HCT116 (cell line): Measurements from ENCODE around the gene STOX2. TPM values are rescaled to one million over a fixed set of nuclear protein-coding genes. Genes with fewer than 3 reads are reported as not detected.

Experiments used
- ATAC-seq: fragments of 200-7000 bp; cut with Tn5 transposase; 2 replicates; pipeline ENCODE4 v1.9.1; 2020; ENCODE audit warnings: mild to moderate bottlenecking, moderate library complexity
- BruUV-seq: library from RNA; stranded (reverse); fragments of 400-500 nt; replicated peaks from 2 replicates; lab custom pipeline; 2021; lab: Mats Ljungman, UMichigan
- CTCF ChIA-PET: fragments of 300-600 bp; sonication (Branson Sonifier 250); formaldehyde crosslinking; loops from one replicate; lab custom pipeline; 2021; ENCODE audit warnings: antibody characterized with exemption; lab: Charles Lee
- POLR2A ChIA-PET: fragments of 300-600, 350-600 bp; sonication (Branson Sonifier 250); formaldehyde crosslinking; loops from one replicate; lab custom pipeline; 2021; ENCODE audit warnings: antibody characterized with exemption; lab: Charles Lee
- RAD21 ChIA-PET, 2 experiments: fragments of 300-600 bp; sonication (Branson Sonifier 250); formaldehyde crosslinking; loops; one replicate each; lab custom pipeline; 2023; ENCODE audit warnings: low total read pairs in 2 of 2; ENCODE audit not compliant: uncharacterized antibody in 2 of 2, unreplicated experiment in 2 of 2, low non-redundant PET in 1 of 2; lab: Charles Lee
- DNase-seq: peaks from one replicate; pipeline ENCODE4 v3.0.0-alpha.2; 2010; ENCODE audit warnings: low read depth, low spot score
- H2AFZ ChIP-seq: fragments of 200-600 bp; shearing (Covaris generic), sonication (generic); 2 replicates; pipeline ENCODE4 v1.6.1; 2017; ENCODE audit warnings: low read depth, mixed run types, mixed read lengths, antibody characterized with exemption, low read length; ENCODE audit not compliant: poor library complexity, severe bottlenecking
- H3K27ac ChIP-seq: 2 replicates; pipeline ENCODE4 v1.5.1; 2012; ENCODE audit warnings: low read depth, low read length
- H3K27me3 ChIP-seq: fragments of 200-600 bp; sonication (generic); 2 replicates; pipeline ENCODE4 v1.6.1; 2016; ENCODE audit warnings: mixed run types, low read length, mixed read lengths; ENCODE audit not compliant: insufficient read depth
- H3K36me3 ChIP-seq, 2 experiments: fragments of 200-500 bp in 1 of 2; fragments of 200-600 bp in 1 of 2; sonication (Bioruptor generic) in 1 of 2; sonication (generic) in 1 of 2; 2 replicates each; pipeline versions ENCODE4 v1.5.1 to v1.6.1; 2014 to 2016; ENCODE audit warnings: low read length in 2 of 2, inconsistent platforms in 1 of 2, mixed read lengths in 1 of 2, mixed run types in 1 of 2; ENCODE audit not compliant: insufficient read depth in 2 of 2, control insufficient read depth in 1 of 2
- H3K4me1 ChIP-seq, 2 experiments: fragments of 200-600 bp in 1 of 2; sonication (generic) in 1 of 2; 2 replicates each; pipeline versions ENCODE4 v1.5.1 to v1.6.1; 2012 to 2017; ENCODE audit warnings: low read length in 2 of 2, inconsistent platforms in 1 of 2, mild to moderate bottlenecking in 1 of 2, mixed read lengths in 1 of 2, mixed run types in 1 of 2, moderate library complexity in 1 of 2; ENCODE audit not compliant: insufficient read depth in 2 of 2, control insufficient read depth in 1 of 2
- H3K4me2 ChIP-seq: fragments of 200-600 bp; sonication (generic); 2 replicates; pipeline ENCODE4 v1.6.1; 2017; ENCODE audit warnings: mixed run types, low read length, mixed read lengths
- H3K4me3 ChIP-seq, 2 experiments: fragments of 200-600 bp in 1 of 2; sonication (generic) in 1 of 2; replicated peaks in 1 of 2; 2 replicates each; pipeline ENCODE4 v1.5.1; 2011 to 2016; ENCODE audit warnings: low read length in 2 of 2, control low read depth in 1 of 2, low read depth in 1 of 2, mild to moderate bottlenecking in 1 of 2, mixed read lengths in 1 of 2, mixed run types in 1 of 2
- H3K79me2 ChIP-seq: fragments of 200-600 bp; sonication (generic); 2 replicates; pipeline ENCODE4 v1.6.1; 2017; ENCODE audit warnings: mild to moderate bottlenecking, mixed run types, low read length, moderate library complexity, mixed read lengths; ENCODE audit not compliant: insufficient read depth
- H3K9ac ChIP-seq: fragments of 200-600 bp; sonication (generic); 2 replicates; pipeline ENCODE4 v1.6.1; 2016; ENCODE audit warnings: low read length, mixed read lengths
- H3K9me2 ChIP-seq: fragments of 200-600 bp; sonication (generic), shearing (Covaris generic); 2 replicates; pipeline ENCODE4 v1.6.1; 2017; ENCODE audit warnings: mixed run types, mild to moderate bottlenecking, moderate library complexity; ENCODE audit not compliant: insufficient read depth
- H3K9me3 ChIP-seq, 2 experiments: fragments of 200-500 bp in 1 of 2; fragments of 200-600 bp in 1 of 2; sonication (Bioruptor generic) in 1 of 2; sonication (generic) in 1 of 2; 2 replicates each; pipeline ENCODE4 v1.6.1; 2014 to 2017; ENCODE audit warnings: low read length in 2 of 2, mixed read lengths in 2 of 2, inconsistent platforms in 1 of 2, low read depth in 1 of 2, mild to moderate bottlenecking in 1 of 2, mixed run types in 1 of 2, moderate library complexity in 1 of 2; ENCODE audit not compliant: control insufficient read depth in 1 of 2, insufficient read depth in 1 of 2
- H4K20me1 ChIP-seq: fragments of 200-600 bp; sonication (generic), shearing (Covaris generic); 2 replicates; pipeline ENCODE4 v1.6.1; 2017; ENCODE audit warnings: mixed run types, mild to moderate bottlenecking, moderate library complexity; ENCODE audit not compliant: insufficient read depth
- CTCF ChIP-seq, 3 experiments: fragments of 200-600 bp in 1 of 3; sonication (generic) in 1 of 3; IDR thresholded peaks in 2 of 3; conservative IDR thresholded peaks in 1 of 3; 2 replicates each; pipeline ENCODE4 v1.5.1; 2012 to 2017; ENCODE audit warnings: low read depth in 2 of 3, low read length in 2 of 3, antibody characterized with exemption in 1 of 3, borderline replicate concordance in 1 of 3, control low read depth in 1 of 3, mild to moderate bottlenecking in 1 of 3, mixed read lengths in 1 of 3, mixed run types in 1 of 3, moderate library complexity in 1 of 3; ENCODE audit not compliant: insufficient read depth in 1 of 3
- ELF1 ChIP-seq: IDR thresholded peaks from 2 replicates; pipeline ENCODE4 v1.6.1; 2012; ENCODE audit warnings: low read depth, borderline replicate concordance
- EZH2 ChIP-seq: fragments of 200-600 bp; sonication (generic); IDR thresholded peaks from 2 replicates; pipeline ENCODE4 v1.6.1; 2017; ENCODE audit warnings: antibody characterized with exemption, mixed run types
- JUND ChIP-seq: IDR thresholded peaks from 2 replicates; pipeline ENCODE4 v1.6.1; 2012
- POLR2AphosphoS5 ChIP-seq: IDR thresholded peaks from 2 replicates; pipeline ENCODE4 v1.6.1; 2011; ENCODE audit warnings: mild to moderate bottlenecking, low read depth, low read length, moderate library complexity
- SIN3A ChIP-seq: IDR thresholded peaks from 2 replicates; pipeline ENCODE4 v1.6.1; 2012; ENCODE audit warnings: low read depth
- SP1 ChIP-seq: IDR thresholded peaks from 2 replicates; pipeline ENCODE4 v1.6.1; 2012; ENCODE audit warnings: low read depth
- TCF7L2 ChIP-seq: IDR thresholded peaks from 2 replicates; pipeline ENCODE4 v1.7.0; 2011; ENCODE audit warnings: borderline replicate concordance, inconsistent platforms; ENCODE audit not compliant: insufficient read depth, insufficient read length; ENCODE audit errors: extremely low read depth
- YY1 ChIP-seq: IDR thresholded peaks from 2 replicates; pipeline ENCODE4 v1.6.1; 2011; ENCODE audit warnings: low read length, low read depth, moderate library complexity, mild to moderate bottlenecking; ENCODE audit not compliant: insufficient replicate concordance; ENCODE audit errors: extremely low read depth
- ZBTB33 ChIP-seq: IDR thresholded peaks from 2 replicates; pipeline ENCODE4 v1.6.1; 2011; ENCODE audit warnings: mild to moderate bottlenecking, low read length, moderate library complexity; ENCODE audit not compliant: insufficient replicate concordance; ENCODE audit errors: extremely low read depth
- ZFX ChIP-seq: fragments of 450-650 bp; IDR thresholded peaks from 2 replicates; pipeline ENCODE4 v1.6.1; 2017
- intact Hi-C: fragments of 100-400 bp; cut with micrococcal nuclease; formaldehyde crosslinking; loops from 2 replicates; pipeline ENCODE4 v1.10.0; 2022
- total RNA-seq: library from RNA; stranded (reverse); gene quantifications from one replicate; pipeline ENCODE4 v1.2.1, GENCODE V29; 2021; ENCODE audit not compliant: unreplicated experiment
- TF ChIP-seq, protein P1 (sequence below): IDR thresholded peaks from 2 replicates; pipeline ENCODE4 v1.6.1; 2012; ENCODE audit warnings: low read depth

STOX2 gene
- total RNA-seq, 1 experiment from 2014 or later, result 6.3 TPM

GRCh38 chr4:184061582-184061981, 156.5 kb downstream of the STOX2 start:
- POLR2A ChIA-PET, result no interaction called here
- no peak overlapping the region for H3K9ac ChIP-seq
- CTCF ChIA-PET, result no interaction called here
- H3K9me3 ChIP-seq, result no peaks in the 10 kb centered on the region
- no peak overlapping the region for H2AFZ ChIP-seq
- no peaks in the 10 kb centered on the region for H3K79me2 ChIP-seq
- DNase-seq (no peak), ATAC-seq (no peak)
- intact Hi-C loops, result no loop called here
- no TSS peak for BruUV-seq
- no peak overlapping the region for H3K4me2 ChIP-seq
- no peaks in the 10 kb centered on the region for H3K4me1 ChIP-seq
- H3K4me3 ChIP-seq, result no peak overlapping the region
- TF ChIP-seq, protein P1, sequence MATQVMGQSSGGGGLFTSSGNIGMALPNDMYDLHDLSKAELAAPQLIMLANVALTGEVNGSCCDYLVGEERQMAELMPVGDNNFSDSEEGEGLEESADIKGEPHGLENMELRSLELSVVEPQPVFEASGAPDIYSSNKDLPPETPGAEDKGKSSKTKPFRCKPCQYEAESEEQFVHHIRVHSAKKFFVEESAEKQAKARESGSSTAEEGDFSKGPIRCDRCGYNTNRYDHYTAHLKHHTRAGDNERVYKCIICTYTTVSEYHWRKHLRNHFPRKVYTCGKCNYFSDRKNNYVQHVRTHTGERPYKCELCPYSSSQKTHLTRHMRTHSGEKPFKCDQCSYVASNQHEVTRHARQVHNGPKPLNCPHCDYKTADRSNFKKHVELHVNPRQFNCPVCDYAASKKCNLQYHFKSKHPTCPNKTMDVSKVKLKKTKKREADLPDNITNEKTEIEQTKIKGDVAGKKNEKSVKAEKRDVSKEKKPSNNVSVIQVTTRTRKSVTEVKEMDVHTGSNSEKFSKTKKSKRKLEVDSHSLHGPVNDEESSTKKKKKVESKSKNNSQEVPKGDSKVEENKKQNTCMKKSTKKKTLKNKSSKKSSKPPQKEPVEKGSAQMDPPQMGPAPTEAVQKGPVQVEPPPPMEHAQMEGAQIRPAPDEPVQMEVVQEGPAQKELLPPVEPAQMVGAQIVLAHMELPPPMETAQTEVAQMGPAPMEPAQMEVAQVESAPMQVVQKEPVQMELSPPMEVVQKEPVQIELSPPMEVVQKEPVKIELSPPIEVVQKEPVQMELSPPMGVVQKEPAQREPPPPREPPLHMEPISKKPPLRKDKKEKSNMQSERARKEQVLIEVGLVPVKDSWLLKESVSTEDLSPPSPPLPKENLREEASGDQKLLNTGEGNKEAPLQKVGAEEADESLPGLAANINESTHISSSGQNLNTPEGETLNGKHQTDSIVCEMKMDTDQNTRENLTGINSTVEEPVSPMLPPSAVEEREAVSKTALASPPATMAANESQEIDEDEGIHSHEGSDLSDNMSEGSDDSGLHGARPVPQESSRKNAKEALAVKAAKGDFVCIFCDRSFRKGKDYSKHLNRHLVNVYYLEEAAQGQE, result no peak
- TF ChIP-seq POLR2AphosphoS5 (no peak), SP1 (no peak), EZH2 (no peak), ELF1 (no peak), CTCF (IDR thresholded peaks at IDR 0.05 in 2 of 3, conservative IDR thresholded peaks at IDR 0.05 in 1 of 3; ENCODE audit: borderline replicate concordance in 1 of 3, insufficient read depth in 1 of 3, low read depth in 2 of 3, low read length in 2 of 3) (no peak), ZFX (no peak), ZBTB33 (no peak), SIN3A (no peak), JUND (no peak), TCF7L2 (no peak), YY1 (no peak)
- H3K27ac ChIP-seq, result no peak overlapping the region
- no peaks in the 10 kb centered on the region for H3K36me3 ChIP-seq
- no peaks in the 10 kb centered on the region for H4K20me1 ChIP-seq
- RAD21 ChIA-PET, result no interaction called here
- H3K9me2 ChIP-seq, result no peaks in the 10 kb centered on the region
- no peaks in the 10 kb centered on the region for H3K27me3 ChIP-seq
